ENCODE data around the gene CDK5RAP2.

CDK5RAP2 gene

DNA sequence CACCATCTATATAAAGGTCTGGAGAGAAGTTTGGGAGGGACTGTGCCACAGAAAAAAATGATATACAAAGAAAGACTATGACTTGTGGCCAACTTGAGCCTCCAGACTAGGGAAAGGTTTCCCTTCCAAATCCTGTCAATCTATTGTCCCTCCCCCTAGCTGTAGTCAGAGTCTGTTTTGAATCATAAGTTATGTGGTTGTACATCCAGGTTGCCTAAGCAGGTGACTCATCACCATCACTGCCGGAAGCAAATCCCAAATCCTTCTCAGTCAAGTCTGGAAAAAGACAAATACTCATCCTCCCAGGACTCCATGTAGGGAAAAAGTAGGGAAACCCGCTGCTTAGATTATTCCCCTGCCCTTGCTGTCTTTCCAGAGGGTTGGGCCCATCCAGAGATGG is 235.7 kb downstream of the CDK5RAP2 start:
- TF ChIP-seq EZH2 (IDR thresholded peaks at IDR 0.05) (no peak), POLR2AphosphoS5 (IDR thresholded peaks at IDR 0.05; ENCODE audit: borderline replicate concordance, low read depth, low read length) (no peak), FOXP2 (optimal IDR thresholded peaks at IDR 0.05; ENCODE audit: control extremely low read depth, extremely low read length, insufficient read depth) (no peak)
- no peak for DNase-seq (ENCODE audit: low read depth, low spot score)
- H3K27ac ChIP-seq: no peak overlapping the region
- H3K4me3 ChIP-seq: no peak overlapping the region
- no peaks in the 10 kb centered on the region for H3K36me3 ChIP-seq (ENCODE audit: insufficient read depth, low read length)
- no peaks in the 10 kb centered on the region for H3K9me3 ChIP-seq (ENCODE audit: low read depth, low read length)
- no peak overlapping the region for H3K9ac ChIP-seq (ENCODE audit: insufficient read length)

DNA sequence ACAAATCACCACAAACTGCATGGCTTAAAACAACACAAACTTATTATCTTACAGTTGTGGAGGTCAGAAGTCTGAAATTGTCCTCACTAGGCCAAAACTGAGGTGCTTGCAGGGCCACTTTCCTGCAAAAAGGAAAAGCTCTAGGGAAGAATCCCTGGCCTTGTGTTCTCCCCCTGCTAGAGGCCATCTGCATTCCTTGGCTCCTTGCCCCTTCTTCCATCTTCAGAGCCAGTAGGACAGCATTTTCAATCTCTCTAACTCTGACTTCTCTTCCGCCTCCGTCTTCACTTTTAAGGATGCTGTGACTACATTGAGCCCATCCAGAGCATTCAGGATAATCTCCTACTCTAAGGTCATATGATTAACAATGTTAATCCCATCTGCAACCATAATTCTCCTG is 236.6 kb downstream of the CDK5RAP2 start:
- DNase-seq (ENCODE audit: low read depth, low spot score): no peak
- no peak for TF ChIP-seq FOXP2 (optimal IDR thresholded peaks at IDR 0.05; ENCODE audit: control extremely low read depth, extremely low read length, insufficient read depth)
- TF ChIP-seq EZH2 (IDR thresholded peaks at IDR 0.05): no peak
- TF ChIP-seq POLR2AphosphoS5 (IDR thresholded peaks at IDR 0.05; ENCODE audit: borderline replicate concordance, low read depth, low read length): no peak
- Histone ChIP-seq H3K9me3 (ENCODE audit: low read depth, low read length) (no peaks in the 10 kb centered on the region), H3K9ac (ENCODE audit: insufficient read length) (no peak overlapping the region), H3K27ac (no peak overlapping the region), H3K4me3 (no peak overlapping the region), H3K36me3 (ENCODE audit: insufficient read depth, low read length) (no peaks in the 10 kb centered on the region)
